GM12801 (cell line): ENCODE measurements around the gene NATD1.

Source experiments
- CTCF ChIP-seq: IDR thresholded peaks from one replicate; pipeline ENCODE4 v1.5.1; 2011; ENCODE audit warnings: control low read depth; ENCODE audit not compliant: insufficient read length; ENCODE audit errors: extremely low read depth

Gene NATD1

GRCh38 chr17:21218101-21218500, 35.1 kb downstream of the NATD1 start:
- no peak for TF ChIP-seq CTCF

- no peak for TF ChIP-seq CTCF
These were observed 35.9 kb downstream of the NATD1 start for GRCh38 chr17:21217346-21217745.

- TF ChIP-seq CTCF, result no peak
These were observed 37.3 kb downstream of the NATD1 start for GRCh38 chr17:21215935-21216334.

DNA sequence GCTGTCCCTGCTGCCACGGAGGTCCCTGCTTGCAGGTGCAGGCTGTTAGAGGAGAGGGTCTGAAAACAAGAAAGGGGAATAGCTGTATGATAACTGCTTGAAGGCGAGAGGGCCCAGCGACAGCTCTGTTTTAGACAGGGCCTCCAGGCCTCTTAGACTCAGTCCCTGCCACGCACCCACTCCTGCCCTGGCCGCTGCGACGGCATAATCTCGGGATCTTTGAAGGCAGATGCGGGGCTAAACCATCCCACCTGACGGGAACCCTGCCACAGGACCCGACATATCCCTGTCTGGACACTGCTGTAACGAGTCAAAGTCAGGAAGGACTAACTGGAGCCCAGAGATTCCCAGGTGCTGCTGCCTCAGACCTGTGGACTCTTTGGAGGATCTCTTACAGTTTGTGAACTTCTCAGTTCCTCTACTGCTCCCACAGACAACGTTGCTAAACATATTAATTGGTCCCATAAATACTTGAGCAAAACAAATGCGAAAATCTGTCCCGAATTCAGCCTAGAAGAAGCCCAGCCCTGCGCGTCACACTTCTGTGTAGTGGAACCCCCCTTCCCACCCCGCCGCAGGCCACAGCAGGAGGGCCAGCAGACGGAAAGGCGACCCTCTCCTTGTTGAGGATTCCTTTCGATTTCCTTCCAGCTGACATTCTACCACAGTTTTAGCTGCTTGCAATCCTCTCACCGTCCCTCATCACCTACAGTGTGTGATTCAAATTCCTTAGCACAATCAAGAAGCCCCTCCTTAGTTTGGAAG, 38.3 kb downstream of the NATD1 start:
- no peak for TF ChIP-seq CTCF

DNA sequence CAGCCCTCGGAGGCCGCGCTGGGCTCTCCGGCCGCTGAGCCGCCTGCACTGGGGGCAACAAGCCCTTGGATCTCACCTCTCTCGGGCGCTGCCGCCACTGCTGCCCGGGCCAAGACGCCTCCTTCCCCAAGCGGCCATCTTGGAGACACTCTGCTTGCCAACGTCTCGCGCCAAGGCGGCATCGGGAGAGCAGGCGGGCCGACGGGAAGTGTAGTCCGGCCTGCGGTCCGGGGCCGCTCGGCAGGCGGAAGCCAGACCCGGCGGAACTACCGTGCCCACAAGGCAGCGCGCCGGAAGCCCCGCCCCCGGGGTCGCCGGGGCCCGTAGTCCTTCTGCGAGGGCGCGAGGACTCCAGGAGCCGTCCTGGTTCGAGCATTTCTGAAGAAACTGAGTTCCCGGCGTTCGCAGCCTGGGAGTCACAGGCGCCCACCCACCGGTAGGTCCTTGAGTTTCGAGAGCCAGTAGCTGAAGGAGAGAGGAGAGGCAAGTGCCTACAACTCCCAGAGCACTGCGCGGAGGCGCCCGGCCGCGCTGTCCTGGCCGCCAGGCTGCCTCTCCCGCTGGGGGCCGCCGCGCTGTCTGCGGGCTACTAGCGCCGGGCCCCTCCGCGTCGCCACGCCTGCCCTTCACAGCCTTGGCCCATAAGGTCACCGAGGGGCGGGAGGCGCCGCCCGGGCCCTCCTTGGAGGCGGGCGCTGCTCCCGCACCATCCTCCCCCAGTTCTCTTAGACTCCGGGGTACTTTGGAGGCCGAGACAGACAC, 39.0 kb downstream of the NATD1 start, which contains the start of gene TMEM11:
TMEM11 (minus strand) TSS at position 147 of the 762 bp plus-strand sequence; CDS start at position 138, 9 bp downstream.
- TF ChIP-seq CTCF, result no peak

DNA sequence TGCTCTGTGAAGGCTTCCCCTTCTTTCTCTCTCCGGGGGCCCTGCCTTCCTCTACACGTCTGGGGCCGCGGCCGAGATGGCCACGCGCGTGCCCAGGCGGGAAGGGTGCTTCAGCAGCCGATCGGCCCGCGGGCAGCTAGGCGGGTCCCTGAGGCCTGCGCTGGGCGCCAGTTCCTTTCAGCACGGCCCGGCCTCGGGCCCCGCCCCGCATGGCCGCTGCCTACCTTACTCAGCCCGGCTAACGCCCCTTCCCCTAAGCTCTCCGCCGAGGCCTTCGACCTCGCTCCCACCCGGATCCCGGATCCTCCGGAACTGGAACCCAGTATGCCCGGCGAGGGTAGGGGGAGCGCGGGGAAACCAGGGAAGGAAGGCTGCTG, 39.6 kb downstream of the NATD1 start:
- no peak for TF ChIP-seq CTCF

GRCh38 chr17:21212826-21213637, 40.2 kb downstream of the NATD1 start:
- no peak for TF ChIP-seq CTCF
